ENCODE data around the gene ADAMTS12.

- TF ChIP-seq, protein P1, sequence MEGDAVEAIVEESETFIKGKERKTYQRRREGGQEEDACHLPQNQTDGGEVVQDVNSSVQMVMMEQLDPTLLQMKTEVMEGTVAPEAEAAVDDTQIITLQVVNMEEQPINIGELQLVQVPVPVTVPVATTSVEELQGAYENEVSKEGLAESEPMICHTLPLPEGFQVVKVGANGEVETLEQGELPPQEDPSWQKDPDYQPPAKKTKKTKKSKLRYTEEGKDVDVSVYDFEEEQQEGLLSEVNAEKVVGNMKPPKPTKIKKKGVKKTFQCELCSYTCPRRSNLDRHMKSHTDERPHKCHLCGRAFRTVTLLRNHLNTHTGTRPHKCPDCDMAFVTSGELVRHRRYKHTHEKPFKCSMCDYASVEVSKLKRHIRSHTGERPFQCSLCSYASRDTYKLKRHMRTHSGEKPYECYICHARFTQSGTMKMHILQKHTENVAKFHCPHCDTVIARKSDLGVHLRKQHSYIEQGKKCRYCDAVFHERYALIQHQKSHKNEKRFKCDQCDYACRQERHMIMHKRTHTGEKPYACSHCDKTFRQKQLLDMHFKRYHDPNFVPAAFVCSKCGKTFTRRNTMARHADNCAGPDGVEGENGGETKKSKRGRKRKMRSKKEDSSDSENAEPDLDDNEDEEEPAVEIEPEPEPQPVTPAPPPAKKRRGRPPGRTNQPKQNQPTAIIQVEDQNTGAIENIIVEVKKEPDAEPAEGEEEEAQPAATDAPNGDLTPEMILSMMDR (IDR thresholded peaks at IDR 0.05), result no peak
- TF ChIP-seq EP300 (IDR thresholded peaks at IDR 0.05), result no peak
Measured at GRCh38 chr5:33692980-33693379, 198.8 kb downstream of the ADAMTS12 start.
